Mucosa of descending colon (tissue), 3 donors: ENCODE data around the gene S100B. TPM values are rescaled to one million over a fixed set of nuclear protein-coding genes. Genes with fewer than 3 reads are reported as not detected.

Source experiments
- ATAC-seq: fragments of 200-7000 bp; cut with Tn5 transposase; one replicate; pipeline ENCODE4 v1.9.1; 2020; ENCODE audit warnings: mild to moderate bottlenecking, moderate library complexity
- DNase-seq, 3 donors: peaks; one replicate each; pipeline ENCODE4 v3.0.0-alpha.2; 2020
- H3K36me3 ChIP-seq: fragments of 200-600 bp; one replicate; pipeline ENCODE4 v1.8.0; 2021; ENCODE audit warnings: low read depth, mild to moderate bottlenecking
- H3K4me1 ChIP-seq: fragments of 200-600 bp; one replicate; pipeline ENCODE4 v1.8.0; 2021; ENCODE audit warnings: low read depth, mild to moderate bottlenecking
- H3K4me3 ChIP-seq: fragments of 200-600 bp; one replicate; pipeline ENCODE4 v1.8.0; 2021; ENCODE audit warnings: mild to moderate bottlenecking
- H3K9me3 ChIP-seq: fragments of 200-600 bp; one replicate; pipeline ENCODE4 v1.8.0; 2021; ENCODE audit warnings: mild to moderate bottlenecking
- intact Hi-C, 2 donors: fragments of 100-400 bp; cut with DNase I in 1 of 2; cut with micrococcal nuclease in 1 of 2; formaldehyde crosslinking; loops; one replicate each; pipeline versions ENCODE4 v1.11.0 to v1.11.1; 2022; cut with DNase I, micrococcal nuclease
- total RNA-seq, 3 donors: library from RNA; stranded (reverse); fragmentation: NEBNext Ultra II Directional in 2 of 3; extraction: Animal tissue kit (Norgen Biotek cat#: 25700) in 2 of 3; gene quantifications; one replicate each; pipeline versions ENCODE4 v1.2.1 to v1.2.4, GENCODE V29; 2021 to 2023
- TF ChIP-seq, protein P1 (sequence below): fragments of 200-600 bp; IDR thresholded peaks from one replicate; pipeline ENCODE4 v1.8.0; 2022; ENCODE audit warnings: antibody characterized with exemption, mild to moderate bottlenecking
- donor health status: DM: no; HTN: no; CAD: no; lungs with moderate emphysema.
- donor health status: DM: no; HTN: no; CAD: no.
- donor health status: DM: no; HTN: yes; CAD: no.

The S100B gene
- total RNA-seq, 3 donors from 2014 or later = 2.2 to 42.2 (median 6.4) TPM

DNA sequence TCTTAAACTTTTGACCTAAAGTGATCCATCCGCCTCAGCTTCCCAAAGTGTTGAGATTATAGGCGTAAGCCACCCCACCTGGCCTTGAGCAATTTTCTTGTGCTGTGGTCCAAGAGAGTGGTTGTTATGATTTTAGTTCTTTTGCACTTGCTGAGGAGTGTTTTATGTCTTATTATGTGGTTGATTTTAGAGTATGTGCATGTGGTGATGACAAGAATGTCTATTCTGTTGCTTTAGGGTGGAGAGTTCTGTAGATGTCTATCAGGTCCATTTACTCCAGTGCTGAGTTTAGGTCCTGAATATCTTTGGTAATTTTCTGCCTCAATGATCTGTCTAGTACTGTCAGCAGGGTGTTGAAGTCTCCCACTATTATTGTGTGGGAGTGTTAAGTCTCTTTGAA is 11.2 kb upstream of the S100B start:
- Histone ChIP-seq H3K36me3 (no peaks in the 10 kb centered on the region), H3K9me3 (no peaks in the 10 kb centered on the region), H3K4me1 (no peaks in the 10 kb centered on the region), H3K4me3 (no peak overlapping the region)
- intact Hi-C loops = no loop called here
- ATAC-seq (no peak), DNase-seq (no peak)
- TF ChIP-seq, protein P1, sequence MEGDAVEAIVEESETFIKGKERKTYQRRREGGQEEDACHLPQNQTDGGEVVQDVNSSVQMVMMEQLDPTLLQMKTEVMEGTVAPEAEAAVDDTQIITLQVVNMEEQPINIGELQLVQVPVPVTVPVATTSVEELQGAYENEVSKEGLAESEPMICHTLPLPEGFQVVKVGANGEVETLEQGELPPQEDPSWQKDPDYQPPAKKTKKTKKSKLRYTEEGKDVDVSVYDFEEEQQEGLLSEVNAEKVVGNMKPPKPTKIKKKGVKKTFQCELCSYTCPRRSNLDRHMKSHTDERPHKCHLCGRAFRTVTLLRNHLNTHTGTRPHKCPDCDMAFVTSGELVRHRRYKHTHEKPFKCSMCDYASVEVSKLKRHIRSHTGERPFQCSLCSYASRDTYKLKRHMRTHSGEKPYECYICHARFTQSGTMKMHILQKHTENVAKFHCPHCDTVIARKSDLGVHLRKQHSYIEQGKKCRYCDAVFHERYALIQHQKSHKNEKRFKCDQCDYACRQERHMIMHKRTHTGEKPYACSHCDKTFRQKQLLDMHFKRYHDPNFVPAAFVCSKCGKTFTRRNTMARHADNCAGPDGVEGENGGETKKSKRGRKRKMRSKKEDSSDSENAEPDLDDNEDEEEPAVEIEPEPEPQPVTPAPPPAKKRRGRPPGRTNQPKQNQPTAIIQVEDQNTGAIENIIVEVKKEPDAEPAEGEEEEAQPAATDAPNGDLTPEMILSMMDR = no peak

DNA sequence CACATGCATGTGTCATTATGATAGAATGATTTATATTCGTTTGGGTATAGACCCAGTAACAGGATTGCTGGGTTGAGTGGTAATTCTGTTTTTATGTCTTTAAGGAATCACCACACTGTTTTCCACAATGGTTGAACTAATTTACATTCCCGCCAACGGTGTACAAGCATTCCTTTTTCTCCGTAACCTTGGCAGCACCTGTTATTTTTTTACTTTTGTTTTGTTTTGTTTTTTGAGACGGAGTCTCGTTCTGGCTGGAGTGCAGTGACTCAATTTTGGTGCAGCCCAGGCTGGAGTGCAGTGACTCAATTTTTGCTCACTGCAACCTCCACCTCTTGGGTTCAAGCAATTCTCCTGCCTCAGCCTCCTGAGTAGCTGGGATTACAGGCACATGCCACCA is 8.5 kb upstream of the S100B start:
- H3K9me3 ChIP-seq = no peaks in the 10 kb centered on the region
- intact Hi-C loops = no loop called here
- H3K4me3 ChIP-seq = no peak overlapping the region
- H3K36me3 ChIP-seq = no peaks in the 10 kb centered on the region
- H3K4me1 ChIP-seq = no peaks in the 10 kb centered on the region
- ATAC-seq = no peak
- no peak for DNase-seq
- TF ChIP-seq, protein P1 = no peak

DNA sequence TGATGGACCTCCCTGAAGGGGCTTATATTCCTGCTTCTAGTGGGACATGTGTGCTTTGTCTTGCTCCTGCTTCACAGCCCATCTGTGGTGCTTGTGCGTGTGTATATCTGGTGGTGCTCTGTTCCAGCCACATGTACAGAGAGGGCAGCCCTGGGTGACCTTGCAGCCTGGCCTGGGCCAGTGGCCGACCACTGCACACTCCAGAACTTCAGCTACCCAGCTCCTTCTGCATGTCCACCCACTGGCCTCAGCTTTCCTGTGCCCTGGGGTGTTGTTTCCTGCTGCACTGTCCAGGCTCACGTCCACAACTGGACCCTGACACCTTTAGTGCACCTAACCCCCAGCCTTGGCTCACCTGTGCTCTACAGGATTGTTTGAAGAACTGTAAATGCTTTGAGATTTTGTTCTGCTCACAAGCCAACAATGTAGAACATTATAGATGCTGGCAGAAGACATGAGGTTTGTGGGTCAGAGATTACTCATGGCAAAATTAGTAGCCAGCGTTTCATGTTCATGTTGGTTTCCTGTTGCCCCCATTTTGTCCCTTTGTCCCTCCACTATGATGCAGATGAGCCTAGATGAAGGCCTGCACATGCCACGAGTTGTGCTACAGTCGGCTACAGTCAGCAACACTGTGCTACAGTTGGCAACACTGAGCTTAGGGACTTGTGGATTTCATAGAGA is 5.3 kb upstream of the S100B start:
- Histone ChIP-seq H3K4me3 (no peak overlapping the region), H3K4me1 (no peaks in the 10 kb centered on the region), H3K36me3 (no peaks in the 10 kb centered on the region), H3K9me3 (no peaks in the 10 kb centered on the region)
- DNase-seq (no peak), ATAC-seq (no peak)
- TF ChIP-seq, protein P1 = no peak
- intact Hi-C loops = no loop called here

DNA sequence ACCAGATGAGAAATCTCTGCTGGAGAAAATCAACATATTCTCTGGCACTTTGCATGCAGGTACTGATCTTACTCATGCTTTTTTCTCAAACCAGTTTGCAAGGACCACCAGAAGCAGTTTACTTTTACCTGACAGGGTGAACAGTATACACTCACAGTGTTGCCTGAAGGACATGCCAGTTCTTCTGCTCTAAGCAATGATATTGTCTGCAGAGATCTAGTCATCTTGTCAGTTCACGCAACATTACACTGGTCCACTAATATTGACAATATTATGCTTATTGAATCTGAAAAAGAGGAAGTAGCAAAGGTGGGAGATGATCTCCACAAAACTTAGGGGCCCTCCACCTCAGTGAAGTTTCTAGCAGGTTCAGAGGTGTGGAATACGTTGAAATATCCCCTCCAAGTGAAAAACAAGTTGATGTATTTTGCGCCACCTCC is 3.8 kb upstream of the S100B start:
- ATAC-seq = no peak
- H3K4me3 ChIP-seq = no peak overlapping the region
- H3K36me3 ChIP-seq = no peaks in the 10 kb centered on the region
- TF ChIP-seq, protein P1 = no peak
- no peaks in the 10 kb centered on the region for H3K4me1 ChIP-seq
- DNase-seq = no peak
- H3K9me3 ChIP-seq = no peaks in the 10 kb centered on the region
- intact Hi-C loops = no loop called here

DNA sequence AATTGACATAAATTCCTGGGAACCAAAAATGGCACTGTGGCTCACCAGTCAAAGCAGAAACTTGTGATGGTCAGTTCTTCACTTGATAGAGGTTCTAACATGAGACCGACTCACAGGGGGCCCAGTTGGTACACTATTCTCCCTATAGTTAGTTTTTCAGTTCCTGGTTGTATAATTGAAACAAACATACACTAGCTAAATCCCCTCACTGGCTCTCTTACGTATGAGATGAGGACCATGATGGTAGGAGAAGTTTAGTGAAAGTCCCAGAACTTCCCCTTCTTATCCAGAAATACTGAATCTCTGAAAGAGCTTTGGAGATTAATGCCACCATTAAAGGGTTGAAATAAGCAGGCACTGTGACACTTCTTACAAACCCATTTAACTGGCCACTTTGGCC is 2.8 kb upstream of the S100B start:
- no peaks in the 10 kb centered on the region for H3K9me3 ChIP-seq

More for the DNA sequence above, 2.8 kb upstream of the S100B start:
- intact Hi-C loops = no loop called here
- Histone ChIP-seq H3K4me1 (no peaks in the 10 kb centered on the region), H3K36me3 (no peaks in the 10 kb centered on the region), H3K4me3 (no peak overlapping the region)
- no peak for DNase-seq
- no peak for ATAC-seq
- TF ChIP-seq, protein P1 = no peak
